ENCODE measurements around the gene SMIM20.
A peak's percentile ranks its signal among the peaks of the same experiment; 100 is the strongest.
"Not testable (repeated sequence)": the region's sequence is repeated elsewhere in the genome, so short reads cannot be mapped to it uniquely, and the experiment has no call there.

Gene SMIM20

GRCh38 chr4:25892796-25893195 lies 21.2 kb upstream of the SMIM20 start:
- DNase-seq, result no peak

- no peak for DNase-seq
These were observed 17.1 kb upstream of the SMIM20 start for GRCh38 chr4:25896776-25897539.

- DNase-seq, result no peak
These were observed 13.7 kb upstream of the SMIM20 start for GRCh38 chr4:25900310-25900709.

DNA sequence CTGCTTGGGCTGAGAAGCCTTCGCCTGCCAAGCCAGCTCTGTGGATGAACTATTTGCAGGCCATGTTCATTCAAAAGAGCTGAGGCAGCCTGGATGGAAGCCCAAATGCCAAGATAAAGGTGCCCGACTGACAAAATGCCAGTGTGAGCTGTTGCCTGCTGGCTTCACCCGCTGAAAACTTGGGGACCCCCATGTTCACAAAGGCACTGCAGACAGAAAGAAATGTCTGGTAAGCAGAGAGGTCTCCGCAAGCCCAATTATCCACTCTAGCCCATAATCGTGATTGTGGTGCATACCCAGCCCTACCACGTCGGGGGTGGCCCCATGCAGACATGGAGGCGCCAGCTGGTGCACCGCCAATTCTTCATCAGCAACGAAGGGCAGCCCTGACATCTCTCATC lies 13.0 kb upstream of the SMIM20 start:
- DNase-seq, result no peak

GRCh38 chr4:25903900-25904747 lies 9.9 kb upstream of the SMIM20 start:
- no peak for DNase-seq

DNA sequence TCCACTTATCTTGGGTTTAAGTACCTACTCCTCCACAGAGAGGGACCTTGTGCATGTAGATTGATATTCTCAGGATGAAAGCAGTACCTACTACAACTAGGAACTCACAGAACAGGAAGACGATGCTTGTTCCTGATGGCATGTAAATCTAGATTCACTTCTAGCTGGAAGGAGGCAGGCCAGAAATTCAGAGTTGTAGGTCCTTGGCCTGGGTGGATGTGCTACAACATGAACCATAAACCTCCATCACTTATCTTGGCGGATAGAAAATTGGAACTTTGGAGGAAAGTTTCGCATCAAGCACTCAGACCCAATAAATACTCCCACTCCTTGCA lies 9.3 kb upstream of the SMIM20 start:
- no peak for DNase-seq

DNA sequence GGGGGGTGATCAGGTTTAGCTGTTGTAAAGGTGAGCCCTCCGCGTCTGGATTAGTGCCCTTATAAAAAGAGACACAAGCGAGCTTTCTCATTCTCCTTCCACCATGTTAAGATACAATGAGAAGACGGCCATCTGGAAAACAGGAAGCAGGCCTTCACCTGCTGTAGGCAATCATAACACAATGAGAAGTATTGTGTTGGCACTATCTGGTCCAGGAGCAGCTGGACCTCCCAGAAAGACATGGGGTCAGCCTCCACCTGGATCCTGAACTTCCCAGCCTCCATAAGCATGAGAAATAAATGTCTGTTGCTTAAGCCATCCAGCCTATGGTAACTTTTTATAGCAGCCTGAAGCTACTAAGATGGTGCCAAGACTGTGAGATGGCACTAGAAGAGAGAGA lies 8.6 kb upstream of the SMIM20 start:
- DNase-seq, result no peak

DNA sequence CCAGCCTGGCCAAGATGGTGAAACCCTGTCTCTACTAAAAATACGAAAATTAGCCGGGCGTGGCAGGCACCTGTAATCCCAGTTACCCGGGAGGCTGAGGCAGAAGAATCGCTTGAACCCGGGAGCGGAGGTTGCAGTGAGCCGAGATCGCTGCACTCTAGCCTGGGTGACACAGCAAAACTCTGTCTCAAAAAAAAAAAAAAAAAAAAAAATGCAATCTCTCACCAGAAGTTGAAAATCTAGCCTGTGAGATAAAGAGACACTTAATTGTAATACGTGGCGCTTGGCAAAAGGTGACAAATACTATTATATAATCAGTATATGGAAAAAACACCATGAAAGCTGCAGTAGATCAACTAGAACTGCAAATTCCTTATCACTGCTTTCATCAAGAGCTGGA lies 7.9 kb upstream of the SMIM20 start:
- DNase-seq, result not testable (repeated sequence)

- no peak for DNase-seq
These were observed 5.5 kb upstream of the SMIM20 start for GRCh38 chr4:25908491-25908901.

DNA sequence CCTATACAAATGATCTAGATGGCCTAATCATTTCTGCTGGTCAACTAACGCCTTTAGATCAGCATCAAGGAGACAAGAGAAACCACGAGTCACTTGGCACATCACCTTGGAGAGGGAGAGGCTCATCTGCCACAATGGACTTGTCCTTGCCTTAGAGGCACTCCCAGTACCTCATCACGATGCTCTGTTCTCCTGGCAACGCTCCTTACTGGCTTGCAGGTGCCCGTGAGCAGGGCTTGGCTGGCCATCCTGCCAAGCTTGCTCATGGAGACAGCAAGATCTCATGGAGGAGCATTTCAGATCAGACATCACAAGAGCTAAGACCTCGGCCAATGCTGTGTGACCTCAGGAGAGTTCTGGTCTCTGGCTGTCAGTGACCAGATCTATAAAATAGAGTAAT lies 2.7 kb upstream of the SMIM20 start:
- DNase-seq, result no peak

DNA sequence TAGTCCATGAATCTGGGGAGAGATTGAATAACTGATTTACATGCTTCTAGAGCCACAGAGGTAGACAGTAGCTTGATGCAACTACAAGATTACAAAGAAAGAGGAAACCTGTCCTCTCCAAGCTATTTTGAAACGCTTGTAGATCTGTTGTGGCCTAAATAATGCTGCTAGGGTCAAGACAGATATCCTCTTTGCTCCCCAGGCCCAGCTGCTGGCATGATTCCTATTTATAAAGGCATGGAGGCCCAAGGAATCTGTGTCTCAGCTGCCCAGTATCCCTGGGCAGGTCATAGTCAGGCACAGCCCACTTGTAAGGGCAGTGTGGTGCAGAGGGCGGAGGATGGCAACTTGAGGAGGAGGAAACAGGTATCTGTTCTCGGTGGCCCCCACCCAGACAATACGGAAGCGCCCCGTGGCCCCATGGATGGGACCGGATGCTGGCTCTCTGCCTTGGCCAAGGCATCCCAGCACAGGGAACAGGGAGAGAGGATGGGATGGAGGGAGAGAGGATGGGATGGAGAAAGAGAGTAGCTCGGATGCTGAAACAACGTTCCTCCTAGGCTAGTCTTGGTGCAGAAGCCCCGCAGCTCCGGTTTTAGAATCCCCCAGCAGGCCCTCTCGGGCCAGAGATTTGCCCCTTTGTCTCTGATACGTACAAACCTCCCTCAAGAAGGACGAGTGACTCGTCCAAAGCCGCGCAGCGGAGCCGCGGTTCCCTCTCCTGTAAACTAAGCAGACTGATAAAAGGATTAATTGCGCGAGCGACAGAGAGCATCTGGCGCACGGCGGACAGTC lies 767 bp upstream of the SMIM20 start:
- DNase-seq, result no peak

- DNase-seq, result no peak
These were observed 791 bp downstream of the SMIM20 start for GRCh38 chr4:25914670-25915352.

DNA sequence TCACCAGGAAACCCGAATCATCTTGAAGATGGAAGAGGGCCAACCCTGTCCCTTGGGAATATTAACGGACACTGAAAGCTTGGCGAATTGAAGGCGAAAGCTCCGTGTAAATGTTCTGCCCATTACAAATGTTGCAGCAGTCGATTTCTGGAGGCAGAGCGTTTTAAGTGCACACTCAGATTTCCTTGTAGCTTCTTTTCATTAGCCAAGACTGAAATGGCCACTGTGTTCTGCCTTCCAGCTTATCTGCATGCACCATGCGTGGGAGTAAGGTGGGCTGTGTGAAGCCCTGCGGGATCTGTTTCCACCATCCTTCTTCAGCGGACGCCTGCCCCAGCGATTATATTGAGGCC lies 1.3 kb downstream of the SMIM20 start:
- no peak for DNase-seq

- DNase-seq, result no peak
These were observed 2.9 kb downstream of the SMIM20 start for GRCh38 chr4:25916870-25917269.

GRCh38 chr4:25919676-25920075 lies 5.7 kb downstream of the SMIM20 start:
- no peak for DNase-seq

- DNase-seq, result no peak
These were observed 7.9 kb downstream of the SMIM20 start for GRCh38 chr4:25921922-25922321.

DNA sequence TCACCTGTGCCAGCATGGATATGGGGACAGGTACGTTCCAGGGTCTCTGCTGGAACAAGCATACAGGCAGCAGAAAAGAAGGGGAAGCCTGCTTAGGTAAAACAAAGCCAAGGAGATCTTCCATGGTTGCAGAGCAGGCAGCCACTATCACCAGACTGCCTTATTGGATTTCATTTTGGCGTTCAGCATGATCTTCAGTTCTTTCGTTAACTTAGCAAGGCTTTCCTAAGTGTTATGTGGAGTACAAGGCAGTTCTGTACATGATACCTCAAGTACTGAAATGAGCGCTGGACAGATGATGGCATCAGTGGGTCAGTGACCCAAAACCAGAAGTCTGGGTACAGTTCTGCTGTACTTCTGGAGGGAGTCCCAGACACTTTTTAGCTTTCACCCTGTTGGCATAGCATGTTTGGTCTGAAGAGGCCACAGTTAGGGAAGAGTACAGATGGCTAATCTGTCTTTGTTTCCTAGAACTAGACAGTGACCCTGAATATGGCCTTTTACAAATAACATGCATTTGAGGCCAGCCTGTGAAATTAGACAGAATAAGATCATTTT lies 8.9 kb downstream of the SMIM20 start:
- no peak for DNase-seq

GRCh38 chr4:25923745-25924144 lies 9.7 kb downstream of the SMIM20 start:
- no peak for DNase-seq

DNA sequence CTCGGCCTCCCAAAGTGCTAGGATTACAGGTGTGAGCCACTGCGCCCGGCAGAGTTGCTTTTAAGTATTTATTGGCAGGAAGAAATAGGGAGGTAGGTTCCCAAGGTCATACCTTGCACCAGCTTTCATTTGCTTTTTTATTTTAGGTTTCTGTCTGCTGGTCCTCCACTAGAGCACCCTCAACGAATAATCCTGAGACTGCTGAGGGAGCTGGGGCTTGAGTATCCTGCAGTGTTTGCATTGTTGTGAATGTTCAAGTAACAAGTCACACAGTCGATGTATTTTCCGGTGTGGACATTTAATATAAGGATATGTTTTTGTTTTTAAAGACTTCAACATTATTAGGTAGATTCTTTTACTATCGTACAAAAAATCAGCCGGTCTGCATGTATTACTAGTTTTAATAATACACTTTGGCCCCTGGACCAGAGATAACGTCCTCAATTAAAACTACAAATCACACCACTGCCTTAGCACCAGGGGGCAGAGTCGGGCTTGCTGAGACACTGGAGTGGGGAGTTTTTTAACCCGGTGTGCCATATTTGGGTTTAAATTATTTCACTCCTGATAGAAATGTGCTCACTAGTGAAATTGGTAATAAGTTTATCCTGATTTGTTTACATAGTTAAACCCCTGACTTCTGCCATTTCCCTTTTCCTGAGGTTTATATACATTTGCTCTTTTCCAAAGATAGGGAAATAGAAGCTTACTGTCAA lies 11.6 kb downstream of the SMIM20 start:
- DNase-seq, result peak; percentile 55 to 57

DNA sequence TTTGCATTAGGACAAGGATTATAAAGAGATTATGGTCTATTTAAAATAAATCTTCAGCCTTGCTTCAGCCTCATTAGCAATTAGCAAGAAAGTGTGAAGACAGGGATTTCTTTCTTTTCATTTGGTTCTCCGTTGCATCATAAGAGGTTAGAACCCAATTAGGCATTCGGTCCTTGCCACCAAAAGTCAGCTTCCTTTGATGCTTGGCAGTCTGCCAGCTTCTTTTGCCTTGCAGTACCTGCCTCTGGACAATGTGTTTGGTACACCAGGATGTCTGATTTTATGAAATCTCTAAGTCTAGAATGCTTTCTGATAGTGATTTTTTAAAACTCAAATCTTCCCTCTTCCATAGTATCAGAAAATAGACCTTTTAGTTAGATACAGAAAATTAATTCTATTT lies 12.4 kb downstream of the SMIM20 start:
- DNase-seq, result no peak

DNA sequence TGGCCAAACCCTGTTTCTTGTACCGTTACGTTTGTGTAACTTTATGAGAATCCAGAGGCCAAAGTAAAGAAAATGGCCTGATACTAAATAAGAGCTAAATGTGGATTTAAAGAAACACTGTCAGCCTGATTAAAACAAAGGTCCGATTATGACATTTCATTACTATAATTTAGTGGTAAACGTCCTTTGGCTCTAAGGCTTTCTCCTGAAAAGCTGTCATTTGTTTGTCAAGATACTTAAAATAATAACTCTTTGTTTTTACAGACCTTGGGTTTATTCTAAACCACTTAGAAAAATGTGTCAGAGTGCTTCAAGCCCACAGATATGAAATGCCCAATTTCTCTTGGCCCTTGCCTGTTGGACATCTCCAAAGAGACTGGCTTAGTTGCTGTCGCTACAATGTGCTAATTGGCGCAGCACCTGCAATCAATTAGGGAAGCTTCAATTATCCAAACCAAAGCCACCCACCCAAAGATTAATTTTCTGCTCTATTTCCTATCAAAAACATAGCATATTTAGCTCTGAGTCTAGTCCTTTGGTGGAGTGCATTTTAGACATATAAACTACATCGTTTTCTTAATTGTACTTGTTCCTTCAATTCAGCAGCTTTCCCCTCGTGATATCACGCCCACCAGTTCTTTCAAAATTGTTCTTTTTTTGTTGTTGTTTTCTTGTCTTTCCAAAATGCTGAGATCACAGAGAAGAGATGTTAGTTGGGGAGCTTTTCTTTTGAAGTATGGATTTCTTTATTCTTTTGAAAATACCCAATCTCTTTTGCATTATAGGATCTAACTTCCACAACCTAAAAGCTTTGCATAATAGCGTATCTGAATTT lies 13.6 kb downstream of the SMIM20 start:
- no peak for DNase-seq
